GM12891 (cell line): Measurements from ENCODE around the gene PRPF31.

Experiments used
- POLR2A ChIP-seq: IDR thresholded peaks from 2 replicates; pipeline ENCODE4 v1.6.1; 2011; ENCODE audit warnings: low read depth, low read length, control low read depth
- POLR2AphosphoS5 ChIP-seq: IDR thresholded peaks from 2 replicates; pipeline ENCODE4 v1.6.1; 2011; ENCODE audit warnings: low read depth, low read length, control low read depth
- TAF1 ChIP-seq: IDR thresholded peaks from 2 replicates; pipeline ENCODE4 v1.6.1; 2011; ENCODE audit warnings: low read depth, low read length, control low read depth

DNA sequence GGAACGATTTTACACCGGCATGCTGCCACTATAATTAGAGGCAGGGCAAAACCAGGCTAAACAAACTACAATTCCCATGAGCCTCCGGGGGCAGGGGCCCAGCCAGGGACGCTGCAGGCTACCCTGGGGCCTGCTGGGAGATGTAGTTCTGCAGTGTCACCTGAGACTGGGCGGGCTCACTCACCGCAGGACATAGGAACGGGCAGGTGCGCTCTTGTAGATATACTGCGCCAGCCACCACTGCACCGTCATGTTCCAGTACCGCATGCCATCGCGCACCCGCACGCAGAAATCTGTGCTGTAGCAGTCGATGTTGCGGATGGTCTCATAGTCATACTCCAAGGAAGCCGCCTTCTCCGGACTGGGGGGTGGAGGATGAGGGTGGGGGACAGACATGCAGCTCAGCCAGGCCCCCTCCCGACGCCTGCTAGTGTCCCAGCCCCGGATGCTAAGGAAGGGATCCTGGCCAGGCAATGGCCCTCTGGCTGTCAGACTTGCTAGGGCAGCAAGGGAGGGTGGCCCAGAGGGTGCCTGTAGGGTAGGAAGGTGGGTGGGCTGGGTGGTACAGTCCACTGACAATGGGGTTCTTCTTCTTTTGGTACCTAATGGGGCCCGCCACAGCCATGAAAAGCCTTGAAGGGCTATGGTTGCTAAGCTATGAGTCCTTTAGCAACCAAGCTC, 63.2 kb downstream of the PRPF31 start:
- no peak for TF ChIP-seq POLR2AphosphoS5
- TF ChIP-seq POLR2A = no peak
- TF ChIP-seq TAF1 = no peak
